Measurements from ENCODE around the gene MTUS2.
A peak's percentile ranks its signal among the peaks of the same experiment; 100 is the strongest.

MTUS2 gene

GRCh38 chr13:28820099-28821051 is at the start of gene MTUS2:
TSS of gene MTUS2 (plus strand) at chr13:28820339.
- DNase-seq (ENCODE audit: low spot score), result no peak

GRCh38 chr13:28778308-28779215 is 41.6 kb upstream of the MTUS2 start:
- no peak for DNase-seq (ENCODE audit: low spot score)

- peak; percentile 4 for DNase-seq (ENCODE audit: low spot score)
Measured at GRCh38 chr13:28792992-28793391, 27.1 kb upstream of the MTUS2 start.

- DNase-seq (ENCODE audit: low spot score), result no peak
Measured at GRCh38 chr13:28794396-28794795, 25.7 kb upstream of the MTUS2 start.

GRCh38 chr13:28796938-28797257 is 23.2 kb upstream of the MTUS2 start:
- DNase-seq (ENCODE audit: low spot score), result no peak

- DNase-seq (ENCODE audit: low spot score), result no peak
Measured at GRCh38 chr13:28805193-28805819, 14.8 kb upstream of the MTUS2 start.

- no peak for DNase-seq (ENCODE audit: low spot score)
Measured at GRCh38 chr13:28817204-28817603, 2.9 kb upstream of the MTUS2 start.

- DNase-seq (ENCODE audit: low spot score), result no peak
Measured at GRCh38 chr13:28819046-28819730, 951 bp upstream of the MTUS2 start.

- peak; percentile 39 for DNase-seq (ENCODE audit: low spot score)
Measured at GRCh38 chr13:28819735-28820098, 422 bp upstream of the MTUS2 start.

- peak; percentile 18 for DNase-seq (ENCODE audit: low spot score)
Measured at GRCh38 chr13:28822151-28822550, 2.0 kb downstream of the MTUS2 start.

- DNase-seq (ENCODE audit: low spot score), result no peak
Measured at GRCh38 chr13:28822801-28823200, 2.7 kb downstream of the MTUS2 start.

- DNase-seq (ENCODE audit: low spot score), result no peak
Measured at GRCh38 chr13:28825379-28825778, 5.2 kb downstream of the MTUS2 start.

GRCh38 chr13:28826368-28826767 is 6.2 kb downstream of the MTUS2 start:
- no peak for DNase-seq (ENCODE audit: low spot score)

GRCh38 chr13:28830580-28830979 is 10.4 kb downstream of the MTUS2 start:
- DNase-seq (ENCODE audit: low spot score), result no peak

GRCh38 chr13:28831117-28831516 is 11.0 kb downstream of the MTUS2 start:
- no peak for DNase-seq (ENCODE audit: low spot score)

- DNase-seq (ENCODE audit: low spot score), result no peak
Measured at GRCh38 chr13:28837111-28837510, 17.0 kb downstream of the MTUS2 start.

GRCh38 chr13:28843639-28844038 is 23.5 kb downstream of the MTUS2 start:
- no peak for DNase-seq (ENCODE audit: low spot score)

- no peak for DNase-seq (ENCODE audit: low spot score)
Measured at GRCh38 chr13:28849441-28849840, 29.3 kb downstream of the MTUS2 start.

GRCh38 chr13:28850226-28850625 is 30.1 kb downstream of the MTUS2 start:
- DNase-seq (ENCODE audit: low spot score), result no peak

GRCh38 chr13:28851422-28851821 is 31.3 kb downstream of the MTUS2 start:
- no peak for DNase-seq (ENCODE audit: low spot score)

GRCh38 chr13:28854657-28855056 is 34.5 kb downstream of the MTUS2 start:
- DNase-seq (ENCODE audit: low spot score), result no peak

GRCh38 chr13:28856287-28856686 is 36.1 kb downstream of the MTUS2 start:
- no peak for DNase-seq (ENCODE audit: low spot score)

Data from Ammon's horn (tissue), 1 donor.